HEK293T (cell line): ENCODE data around the gene SYNCRIP.

ENCODE experiments used
- ARNT ChIP-seq: fragments of 450-650 bp; IDR thresholded peaks from 2 replicates; pipeline ENCODE4 v1.6.1; 2017; ENCODE audit warnings: mild to moderate bottlenecking
- BHLHE40 ChIP-seq: fragments of 450-650 bp; IDR thresholded peaks from 2 replicates; pipeline ENCODE4 v1.6.1; 2016; ENCODE audit warnings: mild to moderate bottlenecking, moderate library complexity, borderline replicate concordance
- CTBP1 ChIP-seq: fragments of 450-650 bp; IDR thresholded peaks from 2 replicates; pipeline ENCODE4 v1.6.1; 2016; ENCODE audit warnings: borderline replicate concordance
- ELF4 ChIP-seq: fragments of 450-650 bp; IDR thresholded peaks from 2 replicates; pipeline ENCODE4 v1.6.1; 2017; ENCODE audit warnings: antibody characterized with exemption
- FOXA1 ChIP-seq: fragments of 450-650 bp; IDR thresholded peaks from 2 replicates; pipeline ENCODE4 v1.6.1; 2016; ENCODE audit warnings: mild to moderate bottlenecking
- FOXK2 ChIP-seq: fragments of 450-650 bp; IDR thresholded peaks from 2 replicates; pipeline ENCODE4 v1.6.1; 2016; ENCODE audit warnings: mild to moderate bottlenecking
- FOXM1 ChIP-seq: fragments of 450-650 bp; IDR thresholded peaks from 2 replicates; pipeline ENCODE4 v1.6.1; 2017; ENCODE audit warnings: mild to moderate bottlenecking, borderline replicate concordance
- HDGF ChIP-seq: fragments of 450-650 bp; IDR thresholded peaks from 2 replicates; pipeline ENCODE4 v1.6.1; 2017; ENCODE audit warnings: antibody characterized with exemption, borderline replicate concordance
- LEF1 ChIP-seq: fragments of 450-650 bp; IDR thresholded peaks from 2 replicates; pipeline ENCODE4 v1.6.1; 2017; ENCODE audit warnings: mild to moderate bottlenecking, borderline replicate concordance
- PKNOX1 ChIP-seq: fragments of 450-650 bp; IDR thresholded peaks from 2 replicates; pipeline ENCODE4 v1.6.1; 2016
- SP1 ChIP-seq: fragments of 450-650 bp; IDR thresholded peaks from 2 replicates; pipeline ENCODE4 v1.6.1; 2017
- SUZ12 ChIP-seq: fragments of 450-650 bp; IDR thresholded peaks from 2 replicates; pipeline ENCODE4 v1.6.1; 2016; ENCODE audit warnings: mild to moderate bottlenecking

GRCh38 chr6:85565736-85566135 lies 77.0 kb downstream of the SYNCRIP start:
- TF ChIP-seq ELF4 = no peak
- TF ChIP-seq PKNOX1 = no peak
- no peak for TF ChIP-seq FOXM1
- no peak for TF ChIP-seq SUZ12
- TF ChIP-seq BHLHE40 = no peak
- TF ChIP-seq SP1 = no peak
- TF ChIP-seq FOXK2 = no peak
- TF ChIP-seq CTBP1 = no peak
- TF ChIP-seq HDGF = no peak
- TF ChIP-seq ARNT = no peak
- no peak for TF ChIP-seq FOXA1
- no peak for TF ChIP-seq LEF1
